Peyer's patch (tissue), 4 donors: ENCODE results near the gene KIR2DL4.
"Not testable (repeated sequence)": the region's sequence is repeated elsewhere in the genome, so short reads cannot be mapped to it uniquely, and the experiment has no call there.

Experiments used
- POLR2A ChIP-seq, 2 donors: fragments of 450-650 bp; IDR thresholded peaks; one replicate each; pipeline ENCODE4 v1.5.1; 2017; ENCODE audit warnings: antibody characterized with exemption in 2 of 2, mild to moderate bottlenecking in 2 of 2, moderate library complexity in 2 of 2
- TF ChIP-seq, protein P1 (sequence below), 6 experiments: fragments of 450-650 bp in 4 of 6; fragments of 200-600 bp in 2 of 6; sonication (generic) in 1 of 6; IDR thresholded peaks; one replicate each; pipeline ENCODE4 v1.5.1; 2017 to 2019; ENCODE audit warnings: antibody characterized with exemption in 6 of 6, mild to moderate bottlenecking in 3 of 6, moderate library complexity in 1 of 6

- TF ChIP-seq, protein P1, sequence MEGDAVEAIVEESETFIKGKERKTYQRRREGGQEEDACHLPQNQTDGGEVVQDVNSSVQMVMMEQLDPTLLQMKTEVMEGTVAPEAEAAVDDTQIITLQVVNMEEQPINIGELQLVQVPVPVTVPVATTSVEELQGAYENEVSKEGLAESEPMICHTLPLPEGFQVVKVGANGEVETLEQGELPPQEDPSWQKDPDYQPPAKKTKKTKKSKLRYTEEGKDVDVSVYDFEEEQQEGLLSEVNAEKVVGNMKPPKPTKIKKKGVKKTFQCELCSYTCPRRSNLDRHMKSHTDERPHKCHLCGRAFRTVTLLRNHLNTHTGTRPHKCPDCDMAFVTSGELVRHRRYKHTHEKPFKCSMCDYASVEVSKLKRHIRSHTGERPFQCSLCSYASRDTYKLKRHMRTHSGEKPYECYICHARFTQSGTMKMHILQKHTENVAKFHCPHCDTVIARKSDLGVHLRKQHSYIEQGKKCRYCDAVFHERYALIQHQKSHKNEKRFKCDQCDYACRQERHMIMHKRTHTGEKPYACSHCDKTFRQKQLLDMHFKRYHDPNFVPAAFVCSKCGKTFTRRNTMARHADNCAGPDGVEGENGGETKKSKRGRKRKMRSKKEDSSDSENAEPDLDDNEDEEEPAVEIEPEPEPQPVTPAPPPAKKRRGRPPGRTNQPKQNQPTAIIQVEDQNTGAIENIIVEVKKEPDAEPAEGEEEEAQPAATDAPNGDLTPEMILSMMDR (IDR thresholded peaks at IDR 0.05), result not testable (repeated sequence)
- not testable (repeated sequence) for TF ChIP-seq POLR2A (IDR thresholded peaks at IDR 0.05)
Measured at GRCh38 chr19:54837522-54837921, 34.1 kb downstream of the KIR2DL4 start.
